Posterior vena cava (tissue), 2 donors: ENCODE data around the gene HDDC3. TPM values are rescaled to one million over a fixed set of nuclear protein-coding genes. Genes with fewer than 3 reads are reported as not detected.
A peak's percentile ranks its signal among the peaks of the same experiment; 100 is the strongest.
"Not testable (repeated sequence)": the region's sequence is repeated elsewhere in the genome, so short reads cannot be mapped to it uniquely, and the experiment has no call there.

Source experiments
- DNase-seq: peaks from one replicate; pipeline ENCODE4 v3.0.0-alpha.2; 2020; ENCODE audit warnings: low spot score
- intact Hi-C, 2 donors: fragments of 100-400 bp; cut with DNase I; formaldehyde crosslinking; loops; one replicate each; pipeline versions ENCODE4 v1.14.1 to v1.14.2; 2022 to 2023
- total RNA-seq, 2 donors: library from RNA; stranded (reverse); fragmentation: NEBNext Ultra II Directional; extraction: Animal tissue kit (Norgen Biotek cat#: 25700); gene quantifications; one replicate each; pipeline ENCODE4 v1.2.1, GENCODE V29; 2021
- donor health status: DM: yes; HTN: yes; CAD: no.
- donor health status: DM: yes; HTN: yes; CAD: no.

HDDC3 gene
- total RNA-seq, 2 donors from 2014 or later = 5.9 to 8.6 TPM

DNA sequence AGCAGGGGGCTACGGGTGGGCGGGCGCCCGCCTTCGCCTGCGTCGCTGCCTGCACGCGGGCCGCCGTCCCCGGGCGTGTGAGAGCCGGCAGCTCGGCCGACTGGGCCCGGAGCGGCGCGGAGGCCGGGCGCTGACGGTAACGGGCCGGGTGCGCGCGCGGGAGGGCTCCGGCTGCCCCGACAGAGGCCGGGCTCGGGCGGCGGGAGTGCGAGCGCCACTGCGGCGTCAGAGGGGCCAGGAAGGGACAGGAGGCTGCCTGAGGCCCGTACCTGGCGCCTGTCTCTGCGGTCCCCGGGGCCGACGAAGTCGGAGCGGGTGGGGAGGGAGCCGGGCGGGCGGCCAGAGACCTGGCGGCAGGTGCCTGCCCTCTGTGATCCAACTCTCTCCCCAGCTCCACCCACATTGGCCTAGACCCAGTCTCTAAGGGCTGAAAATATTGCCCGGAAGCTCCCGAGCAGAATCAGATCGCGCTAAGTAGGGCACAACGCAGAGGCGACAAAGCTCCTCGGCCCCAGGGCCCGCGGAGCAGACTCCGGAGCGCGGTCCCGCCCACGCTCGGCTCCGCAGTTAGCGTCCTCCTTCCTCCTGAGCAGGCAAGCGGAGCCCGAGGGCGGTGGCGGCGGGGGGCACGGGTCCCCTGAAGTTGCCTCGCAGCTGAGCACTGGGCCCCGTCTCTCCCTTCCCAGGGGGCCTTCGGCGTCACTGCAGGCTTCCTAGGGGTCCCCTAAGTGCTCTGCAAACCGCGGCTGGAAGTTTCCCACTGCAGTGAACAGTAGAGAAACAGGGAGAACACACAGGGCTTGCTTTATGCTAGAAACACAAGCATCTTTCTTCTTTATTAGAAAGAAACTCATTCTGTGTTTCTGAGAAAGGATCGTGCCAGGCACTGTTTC is 29.3 kb downstream of the HDDC3 start, which contains the start of gene MAN2A2:
Gene MAN2A2, plus strand, starts transcription at position 463 of the 893 bp plus-strand sequence. CDS start 906 bp downstream, outside the sequence.
- intact Hi-C loops = no loop called here
- DNase-seq = peak; percentile 90

DNA sequence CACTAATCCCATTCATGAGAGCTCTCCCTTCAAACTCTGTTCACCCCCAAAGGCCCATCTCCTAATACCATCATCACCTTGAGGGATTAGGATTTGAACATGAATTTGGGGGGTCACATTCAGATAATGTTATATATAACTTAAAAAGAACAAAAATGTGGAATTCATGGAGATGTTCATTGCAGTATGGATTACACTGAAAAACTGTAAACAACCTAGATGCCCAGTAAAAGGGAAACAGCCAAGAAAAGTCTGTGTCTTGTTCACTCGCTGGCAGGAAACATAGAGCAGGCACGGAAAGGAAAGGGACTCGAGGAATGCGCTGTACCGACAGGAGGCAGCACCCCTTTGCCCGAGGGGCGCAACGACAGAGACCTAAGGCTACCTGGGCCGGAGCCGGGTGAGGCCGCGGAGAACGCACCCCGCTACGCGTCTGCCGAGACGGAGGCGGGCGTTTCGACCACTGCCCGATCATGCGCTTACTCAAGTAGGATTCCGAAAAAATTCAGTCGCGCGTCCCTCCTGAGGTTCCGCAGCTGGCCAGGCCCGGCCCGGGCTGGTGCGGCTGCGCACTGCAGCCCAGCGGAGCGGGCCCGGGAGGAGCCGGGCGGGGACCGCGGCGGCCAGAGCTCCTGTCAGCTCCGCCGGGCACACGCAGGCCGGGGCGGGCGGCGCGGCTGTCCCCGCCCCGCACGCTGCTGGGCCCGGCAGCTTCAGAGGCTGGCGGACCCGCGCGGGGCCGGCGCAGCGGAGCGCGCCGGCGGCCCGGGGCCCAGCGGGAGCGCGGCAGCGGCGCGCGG is 30.1 kb downstream of the HDDC3 start:
- intact Hi-C loops = no loop called here

DNA sequence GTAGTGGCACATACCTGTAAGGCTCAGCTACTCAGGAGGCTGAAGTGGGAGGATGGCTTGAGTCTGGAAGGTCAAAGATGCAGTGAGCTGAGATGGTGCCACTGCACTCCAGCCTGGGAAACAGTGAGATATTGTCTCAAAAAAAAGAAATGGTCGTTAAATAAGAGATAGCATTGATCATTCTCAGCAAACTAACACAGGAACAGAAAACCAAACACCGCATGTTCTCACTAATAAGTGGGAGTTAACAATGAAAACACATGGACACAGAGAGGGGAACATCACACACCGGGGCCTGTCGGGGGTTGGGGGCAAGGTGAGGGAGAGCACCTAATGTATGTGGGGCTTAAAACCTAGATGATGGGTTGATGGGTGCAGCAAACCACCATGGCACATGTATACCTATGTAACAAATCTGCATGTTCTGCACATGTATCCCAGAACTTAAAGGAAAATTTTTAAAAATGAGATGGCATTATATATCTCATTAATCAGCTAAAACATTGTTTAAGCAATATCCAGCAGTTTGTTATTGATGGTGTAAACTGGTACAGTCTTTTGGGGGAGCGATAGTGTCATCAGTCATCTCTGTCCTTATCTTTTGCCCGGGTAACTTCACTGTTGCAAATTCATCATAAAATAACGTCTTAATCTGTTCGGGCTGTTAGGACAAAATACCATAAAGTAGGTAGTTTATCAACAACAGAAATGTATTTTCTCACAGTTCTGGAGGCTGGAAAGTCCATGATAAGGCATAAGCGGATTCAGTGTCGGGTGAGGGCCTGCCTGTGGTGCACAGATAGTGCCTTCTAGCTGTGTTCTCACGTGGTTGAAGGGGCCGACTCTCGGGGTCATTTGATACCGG is 30.9 kb downstream of the HDDC3 start:
- no peak for DNase-seq
- intact Hi-C loops = no loop called here

More for the DNA sequence above, 30.1 kb downstream of the HDDC3 start:
- DNase-seq = peak; percentile 92

DNA sequence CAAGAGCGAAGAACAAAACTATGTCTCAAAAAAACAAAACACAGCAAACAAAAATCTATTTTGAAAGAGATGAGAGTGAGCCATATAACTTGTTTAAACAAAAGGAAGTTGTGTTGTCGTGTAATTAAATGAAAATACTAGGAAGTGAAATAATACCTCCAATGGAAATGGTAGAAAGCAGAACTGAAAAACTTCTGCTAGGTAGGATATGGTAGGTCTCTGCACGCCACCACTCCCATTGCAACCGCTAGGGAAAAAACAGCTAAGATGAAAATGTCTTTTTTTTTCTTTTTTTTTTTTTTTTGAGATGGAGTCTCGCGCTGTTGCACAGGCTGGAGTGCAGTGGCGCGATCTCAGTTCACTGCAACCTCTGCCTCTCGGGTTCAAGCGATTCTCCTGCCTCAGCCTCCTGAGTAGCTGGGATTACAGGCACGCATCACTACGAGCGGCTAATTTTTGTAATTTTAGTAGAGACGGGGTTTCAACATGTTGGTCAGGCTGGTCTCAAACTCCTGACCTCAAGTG is 35.2 kb downstream of the HDDC3 start:
- intact Hi-C loops, DNase-seq: not testable (repeated sequence)

- DNase-seq = no peak
- intact Hi-C loops = no loop called here
Observed at GRCh38 chr15:90895571-90896117, 36.7 kb downstream of the HDDC3 start.

- DNase-seq = no peak
- intact Hi-C loops = no loop called here
Observed at GRCh38 chr15:90893175-90894090, 38.9 kb downstream of the HDDC3 start.

- no peak for DNase-seq
- intact Hi-C loops = no loop called here
Observed at GRCh38 chr15:90892498-90893174, 39.7 kb downstream of the HDDC3 start.

DNA sequence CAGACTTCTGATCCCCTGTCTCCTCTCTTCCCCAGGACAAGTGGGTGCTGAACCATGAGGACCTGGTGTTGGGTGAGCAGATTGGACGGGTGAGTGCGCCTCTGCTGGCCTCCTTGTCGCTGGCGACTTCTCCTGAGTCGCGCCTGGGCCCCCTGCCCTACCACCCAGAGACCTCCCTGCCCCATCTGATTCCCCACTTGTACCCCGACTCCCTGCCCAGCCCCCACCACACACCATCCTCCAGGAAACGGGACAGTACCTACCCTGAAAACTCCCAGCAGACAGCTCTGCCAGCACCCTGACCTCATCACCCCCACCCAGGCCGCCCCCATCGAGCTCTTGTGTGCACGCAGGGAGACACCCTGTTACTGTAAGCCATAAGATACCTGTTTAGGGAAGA is 40.3 kb downstream of the HDDC3 start:
- DNase-seq = no peak
- intact Hi-C loops = no loop called here

DNA sequence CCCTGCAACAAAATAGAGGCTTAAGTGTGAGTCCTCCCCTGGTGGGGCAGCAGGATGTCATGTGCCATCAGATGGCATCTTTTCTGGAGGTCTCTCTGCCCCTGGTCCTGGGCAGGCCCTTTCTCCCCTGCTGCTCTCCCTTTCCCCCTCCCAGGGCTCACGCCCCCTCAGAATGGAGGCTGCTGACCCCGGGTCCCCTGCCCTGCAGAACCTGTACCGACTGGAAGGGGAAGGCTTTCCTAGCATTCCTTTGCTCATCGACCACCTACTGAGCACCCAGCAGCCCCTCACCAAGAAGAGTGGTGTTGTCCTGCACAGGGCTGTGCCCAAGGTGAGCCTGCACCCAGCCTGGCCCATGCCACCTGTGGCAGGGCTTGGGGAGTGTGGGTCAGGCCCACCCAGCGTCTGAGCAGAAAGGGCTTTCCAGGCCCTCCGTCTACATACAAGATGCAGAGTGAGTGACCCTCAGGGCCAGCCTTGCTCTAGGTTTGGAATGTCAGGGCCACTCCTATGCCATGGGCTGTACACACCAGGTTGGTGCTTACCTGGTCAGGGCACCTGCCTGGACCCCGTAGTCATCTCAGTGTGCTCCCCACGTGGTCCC is 40.9 kb downstream of the HDDC3 start:
- no peak for DNase-seq

GRCh38 chr15:90890839-90891238 is 41.5 kb downstream of the HDDC3 start:
- intact Hi-C loops = no loop called here
- DNase-seq = no peak

More for the DNA sequence above, 40.9 kb downstream of the HDDC3 start:
- intact Hi-C loops = no loop called here

- intact Hi-C loops = loop anchor here in 1 of 2 donors (10.0 kb wide), 3 partner anchors 55 to 385 kb away; no protein-coding TSS in a partner anchor
Observed at GRCh38 chr15:90889736-90890456, 42.5 kb downstream of the HDDC3 start.

GRCh38 chr15:90889313-90889730 is 43.0 kb downstream of the HDDC3 start:
- no peak for DNase-seq
- intact Hi-C loops = loop anchor here in 1 of 2 donors (10.0 kb wide), 3 partner anchors 55 to 385 kb away; no protein-coding TSS in a partner anchor

More at GRCh38 chr15:90889736-90890456, 42.5 kb downstream of the HDDC3 start:
- no peak for DNase-seq

GRCh38 chr15:90887037-90887481 is 45.3 kb downstream of the HDDC3 start:
- no peak for DNase-seq
- intact Hi-C loops = loop anchor here in 1 of 2 donors (10.0 kb wide), 3 partner anchors 58 to 382 kb away; no protein-coding TSS in a partner anchor

DNA sequence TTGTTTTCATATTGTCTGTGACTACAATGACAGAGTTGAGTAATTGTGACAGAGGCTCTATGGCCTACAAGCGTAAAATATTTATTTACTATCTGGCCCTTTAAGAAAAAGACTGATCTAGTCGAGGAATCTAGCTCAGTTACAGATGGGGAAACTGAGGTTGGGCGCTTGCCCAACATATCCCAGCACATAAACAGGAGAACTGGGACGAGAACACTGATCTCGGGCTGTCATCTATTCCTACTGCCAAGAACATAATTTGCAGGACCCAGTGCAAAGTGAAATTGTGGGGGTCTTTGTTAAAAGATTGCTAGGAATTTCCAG is 46.1 kb downstream of the HDDC3 start:
- DNase-seq = no peak
- intact Hi-C loops = loop anchor here in 1 of 2 donors (10.0 kb wide), 3 partner anchors 59 to 381 kb away; no protein-coding TSS in a partner anchor

- peak; percentile 94 for DNase-seq
- intact Hi-C loops = loop anchor here (2.0 to 10.0 kb wide), 4 partner anchors 59 to 381 kb away; no protein-coding TSS in a partner anchor
Observed at GRCh38 chr15:90885432-90886290, 46.7 kb downstream of the HDDC3 start.
